Measurements from ENCODE around the gene PTTG2. TPM values are rescaled to one million over a fixed set of nuclear protein-coding genes. Genes with fewer than 3 reads are reported as not detected.

PTTG2 gene
- total RNA-seq (2022; extraction: Qiagen RNA extraction) = not detected in 5 replicates

GRCh38 chr4:37960098-37960497, at the start of gene PTTG2:
Gene PTTG2 (plus strand): TSS chr4:37960398. CDS start chr4:37960435, 37 bp downstream.

Other genes with a start within 250 kb of the PTTG2 start
- 12.8 to 16.5 TPM (median 15.5 TPM) in 5 replicates for gene PGM2, start 133.7 kb upstream of the PTTG2 start, total RNA-seq (2022; extraction: Qiagen RNA extraction)
- gene TBC1D1, start 69.3 kb upstream of the PTTG2 start, total RNA-seq (2022; extraction: Qiagen RNA extraction) = 22.9 to 27.3 TPM (median 25.1 TPM) in 5 replicates